Measurements from ENCODE around the gene IGSF21.

Gene IGSF21

GRCh38 chr1:18396247-18396980, 288.8 kb downstream of the IGSF21 start:
- no peak overlapping the region for H3K4me3 ChIP-seq (ENCODE audit: low read length)
- no peak overlapping the region for H3K4me2 ChIP-seq (ENCODE audit: low read length)
- no peak overlapping the region for H3K9ac ChIP-seq (ENCODE audit: low read depth, low read length)
- H3K27me3 ChIP-seq (ENCODE audit: control insufficient read depth, insufficient read depth, low read length) = no peaks in the 10 kb centered on the region
- H3K36me3 ChIP-seq (ENCODE audit: insufficient read depth, low read length) = no peaks in the 10 kb centered on the region
- no peaks in the 10 kb centered on the region for H3K4me1 ChIP-seq (ENCODE audit: control insufficient read depth, insufficient read depth, low read length)
- peaks cover 11% of the 10 kb centered on the region for H3K9me3 ChIP-seq (replicated peaks; ENCODE audit: low read length)

GRCh38 chr1:18397641-18398040, 290.0 kb downstream of the IGSF21 start:
- no peaks in the 10 kb centered on the region for H3K4me1 ChIP-seq (ENCODE audit: control insufficient read depth, insufficient read depth, low read length)
- H3K4me3 ChIP-seq (ENCODE audit: low read length) = no peak overlapping the region
- no peak overlapping the region for H3K4me2 ChIP-seq (ENCODE audit: low read length)
- peaks cover 11% of the 10 kb centered on the region for H3K9me3 ChIP-seq (replicated peaks; ENCODE audit: low read length)
- H3K9ac ChIP-seq (ENCODE audit: low read depth, low read length) = no peak overlapping the region
- no peaks in the 10 kb centered on the region for H3K27me3 ChIP-seq (ENCODE audit: control insufficient read depth, insufficient read depth, low read length)
- no peaks in the 10 kb centered on the region for H3K36me3 ChIP-seq (ENCODE audit: insufficient read depth, low read length)

- no peaks in the 10 kb centered on the region for H3K4me1 ChIP-seq (ENCODE audit: control insufficient read depth, insufficient read depth, low read length)
- H3K4me3 ChIP-seq (ENCODE audit: low read length) = no peak overlapping the region
- no peaks in the 10 kb centered on the region for H3K27me3 ChIP-seq (ENCODE audit: control insufficient read depth, insufficient read depth, low read length)
- H3K4me2 ChIP-seq (ENCODE audit: low read length) = no peak overlapping the region
- H3K9me3 ChIP-seq (replicated peaks; ENCODE audit: low read length) = peaks cover 11% of the 10 kb centered on the region
- no peaks in the 10 kb centered on the region for H3K36me3 ChIP-seq (ENCODE audit: insufficient read depth, low read length)
- no peak overlapping the region for H3K9ac ChIP-seq (ENCODE audit: low read depth, low read length)
These were observed 291.4 kb downstream of the IGSF21 start for GRCh38 chr1:18398791-18399530.

- Histone ChIP-seq H3K4me2 (ENCODE audit: low read length) (no peak overlapping the region), H3K9ac (ENCODE audit: low read depth, low read length) (no peak overlapping the region), H3K27me3 (ENCODE audit: control insufficient read depth, insufficient read depth, low read length) (no peaks in the 10 kb centered on the region), H3K36me3 (ENCODE audit: insufficient read depth, low read length) (no peaks in the 10 kb centered on the region), H3K4me3 (ENCODE audit: low read length) (no peak overlapping the region), H3K9me3 (replicated peaks; ENCODE audit: low read length) (peaks cover 11% of the 10 kb centered on the region), H3K4me1 (ENCODE audit: control insufficient read depth, insufficient read depth, low read length) (no peaks in the 10 kb centered on the region)
These were observed 292.9 kb downstream of the IGSF21 start for GRCh38 chr1:18400347-18401102.

GRCh38 chr1:18401921-18402320, 294.3 kb downstream of the IGSF21 start:
- H3K27me3 ChIP-seq (ENCODE audit: control insufficient read depth, insufficient read depth, low read length) = no peaks in the 10 kb centered on the region
- peaks cover under 1% of the 10 kb centered on the region for H3K9me3 ChIP-seq (replicated peaks; ENCODE audit: low read length)
- no peak overlapping the region for H3K9ac ChIP-seq (ENCODE audit: low read depth, low read length)
- H3K4me3 ChIP-seq (ENCODE audit: low read length) = no peak overlapping the region
- no peaks in the 10 kb centered on the region for H3K4me1 ChIP-seq (ENCODE audit: control insufficient read depth, insufficient read depth, low read length)
- no peak overlapping the region for H3K4me2 ChIP-seq (ENCODE audit: low read length)
- H3K36me3 ChIP-seq (ENCODE audit: insufficient read depth, low read length) = no peaks in the 10 kb centered on the region

GRCh38 chr1:18404460-18404859, 296.9 kb downstream of the IGSF21 start:
- H3K36me3 ChIP-seq (ENCODE audit: insufficient read depth, low read length) = no peaks in the 10 kb centered on the region
- H3K4me2 ChIP-seq (ENCODE audit: low read length) = no peak overlapping the region
- H3K9me3 ChIP-seq (replicated peaks; ENCODE audit: low read length) = no peaks in the 10 kb centered on the region
- H3K9ac ChIP-seq (ENCODE audit: low read depth, low read length) = no peak overlapping the region
- no peaks in the 10 kb centered on the region for H3K27me3 ChIP-seq (ENCODE audit: control insufficient read depth, insufficient read depth, low read length)
- no peaks in the 10 kb centered on the region for H3K4me1 ChIP-seq (ENCODE audit: control insufficient read depth, insufficient read depth, low read length)
- no peak overlapping the region for H3K4me3 ChIP-seq (ENCODE audit: low read length)

GRCh38 chr1:18407166-18408045, 299.8 kb downstream of the IGSF21 start:
- no peaks in the 10 kb centered on the region for H3K4me1 ChIP-seq (ENCODE audit: control insufficient read depth, insufficient read depth, low read length)
- no peaks in the 10 kb centered on the region for H3K27me3 ChIP-seq (ENCODE audit: control insufficient read depth, insufficient read depth, low read length)
- H3K4me2 ChIP-seq (ENCODE audit: low read length) = no peak overlapping the region
- H3K36me3 ChIP-seq (ENCODE audit: insufficient read depth, low read length) = no peaks in the 10 kb centered on the region
- no peak overlapping the region for H3K9ac ChIP-seq (ENCODE audit: low read depth, low read length)
- no peak overlapping the region for H3K4me3 ChIP-seq (ENCODE audit: low read length)
- H3K9me3 ChIP-seq (replicated peaks; ENCODE audit: low read length) = peaks cover 10% of the 10 kb centered on the region

- Histone ChIP-seq H3K9me3 (replicated peaks; ENCODE audit: low read length) (peaks cover 13% of the 10 kb centered on the region), H3K4me2 (ENCODE audit: low read length) (no peak overlapping the region), H3K4me3 (ENCODE audit: low read length) (no peak overlapping the region), H3K27me3 (ENCODE audit: control insufficient read depth, insufficient read depth, low read length) (no peaks in the 10 kb centered on the region), H3K9ac (ENCODE audit: low read depth, low read length) (no peak overlapping the region), H3K36me3 (ENCODE audit: insufficient read depth, low read length) (no peaks in the 10 kb centered on the region), H3K4me1 (ENCODE audit: control insufficient read depth, insufficient read depth, low read length) (no peaks in the 10 kb centered on the region)
These were observed 301.2 kb downstream of the IGSF21 start for GRCh38 chr1:18408656-18409370.

- no peaks in the 10 kb centered on the region for H3K4me1 ChIP-seq (ENCODE audit: control insufficient read depth, insufficient read depth, low read length)
- no peaks in the 10 kb centered on the region for H3K27me3 ChIP-seq (ENCODE audit: control insufficient read depth, insufficient read depth, low read length)
- no peaks in the 10 kb centered on the region for H3K36me3 ChIP-seq (ENCODE audit: insufficient read depth, low read length)
- H3K9me3 ChIP-seq (replicated peaks; ENCODE audit: low read length) = peaks cover 13% of the 10 kb centered on the region
- H3K4me3 ChIP-seq (ENCODE audit: low read length) = no peak overlapping the region
- H3K9ac ChIP-seq (ENCODE audit: low read depth, low read length) = no peak overlapping the region
- no peak overlapping the region for H3K4me2 ChIP-seq (ENCODE audit: low read length)
These were observed 302.1 kb downstream of the IGSF21 start for GRCh38 chr1:18409609-18410237.

- peaks cover 13% of the 10 kb centered on the region for H3K9me3 ChIP-seq (replicated peaks; ENCODE audit: low read length)
- no peaks in the 10 kb centered on the region for H3K27me3 ChIP-seq (ENCODE audit: control insufficient read depth, insufficient read depth, low read length)
- H3K4me2 ChIP-seq (ENCODE audit: low read length) = no peak overlapping the region
- H3K4me1 ChIP-seq (ENCODE audit: control insufficient read depth, insufficient read depth, low read length) = no peaks in the 10 kb centered on the region
- H3K9ac ChIP-seq (ENCODE audit: low read depth, low read length) = no peak overlapping the region
- H3K4me3 ChIP-seq (ENCODE audit: low read length) = no peak overlapping the region
- no peaks in the 10 kb centered on the region for H3K36me3 ChIP-seq (ENCODE audit: insufficient read depth, low read length)
These were observed 302.8 kb downstream of the IGSF21 start for GRCh38 chr1:18410407-18410806.

Data from skeletal muscle satellite cell (primary cell).